ENCODE measurements around the gene PRPF6.

GRCh38 chr20:64037199-64037497 lies 56.2 kb downstream of the PRPF6 start:
- TF ChIP-seq CTCF (IDR thresholded peaks at IDR 0.05 in 4 of 5, conservative IDR thresholded peaks at IDR 0.05 in 1 of 5) (no peak), POLR2A (IDR thresholded peaks at IDR 0.05) (no peak)

All from gastrocnemius medialis (tissue), 4 donors.